Stomach (tissue), 9 donors: ENCODE measurements around the gene MATK. TPM values are rescaled to one million over a fixed set of nuclear protein-coding genes. Genes with fewer than 3 reads are reported as not detected.

Experiments used
- DNase-seq, 2 donors: peaks; one replicate each; pipeline versions ENCODE4 v3.0.0 to v3.0.0-alpha.2; 2013 to 2019
- H3K27ac ChIP-seq, 5 donors: fragments of 200-600 bp in 4 of 5; sonication (generic) in 4 of 5; one replicate each; pipeline ENCODE4 v1.5.1; 2013 to 2019; ENCODE audit warnings: mild to moderate bottlenecking in 1 of 5, moderate library complexity in 1 of 5
- H3K27me3 ChIP-seq, 3 donors: fragments of 200-600 bp; sonication (generic); one replicate each; pipeline ENCODE4 v1.5.1; 2017 to 2019; ENCODE audit warnings: mixed run types in 1 of 3
- H3K36me3 ChIP-seq, 4 donors: fragments of 200-600 bp; sonication (generic); 1 replicate in 3 of 4; 2 replicates in 1 of 4; pipeline ENCODE4 v1.5.1; 2016 to 2019
- H3K4me1 ChIP-seq, 4 donors: fragments of 200-600 bp; sonication (generic); one replicate each; pipeline ENCODE4 v1.5.1; 2016 to 2019
- H3K4me3 ChIP-seq, 4 donors: fragments of 200-600 bp; sonication (generic) in 3 of 4; one replicate each; pipeline ENCODE4 v1.5.1; 2016 to 2019; ENCODE audit warnings: mild to moderate bottlenecking in 1 of 4
- H3K9me3 ChIP-seq, 4 donors: fragments of 200-600 bp; sonication (generic); one replicate each; pipeline ENCODE4 v1.5.1; 2016 to 2019
- EP300 ChIP-seq: sonication (generic); formaldehyde crosslinking; IDR thresholded peaks from one replicate; pipeline ENCODE4 v1.6.1; 2017; ENCODE audit warnings: antibody characterized with exemption
- POLR2A ChIP-seq, 4 donors: fragments of 450-650 bp; IDR thresholded peaks; one replicate each; pipeline ENCODE4 v1.6.1; 2016; ENCODE audit warnings: antibody characterized with exemption in 4 of 4, control low read depth in 2 of 4, mild to moderate bottlenecking in 1 of 4, moderate library complexity in 1 of 4
- POLR2AphosphoS5 ChIP-seq, 3 donors: sonication (generic); formaldehyde crosslinking; IDR thresholded peaks; one replicate each; pipeline ENCODE4 v1.6.1; 2016; ENCODE audit warnings: antibody characterized with exemption in 3 of 3
- WGBS, 5 donors: extraction: QIAGEN DNeasy Blood & Tissue Kit in 3 of 5; methylation state at CpG; one replicate each; pipeline versions ENCODE4 v1.1.5 to v1.1.7; 2013 to 2018; 5-methylcytosine and 5-hydroxymethylcytosine counted together
- intact Hi-C: fragments of 100-400 bp; cut with DNase I; formaldehyde crosslinking; loops from one replicate; pipeline ENCODE4 v1.15.1; 2023; ENCODE audit warnings: low total_unique reads
- polyA plus RNA-seq, 3 donors: library from polyadenylated mRNA; stranded (reverse); fragments of 200-250 nt; gene quantifications; one replicate each; pipeline ENCODE4 v1.2.3, GENCODE V29; 2013
- total RNA-seq, 5 donors: library from RNA; depleted of rRNA; stranded (reverse); fragments of >200 nt; gene quantifications; one replicate each; pipeline versions ENCODE4 v1.1.0 to v1.2.3, GENCODE V29; 2014 to 2016
- TF ChIP-seq, protein P1 (sequence below), 7 experiments: fragments of 450-650 bp in 4 of 7; fragments of 200-600 bp in 3 of 7; sonication (generic) in 3 of 7; IDR thresholded peaks; one replicate each; pipeline ENCODE4 v1.5.1; 2016 to 2019; ENCODE audit warnings: antibody characterized with exemption in 7 of 7, control low read depth in 2 of 7, mild to moderate bottlenecking in 1 of 7
- donor health status: healthy with polysubstance abuse.
- donor health status: Bipolar disorder and iron deficiency.
- donor health status: healthy.

The MATK gene
- total and polyA plus RNA-seq, 8 donors, result 1.4 to 48.7 (median 3.4) TPM; not detected in 1

DNA sequence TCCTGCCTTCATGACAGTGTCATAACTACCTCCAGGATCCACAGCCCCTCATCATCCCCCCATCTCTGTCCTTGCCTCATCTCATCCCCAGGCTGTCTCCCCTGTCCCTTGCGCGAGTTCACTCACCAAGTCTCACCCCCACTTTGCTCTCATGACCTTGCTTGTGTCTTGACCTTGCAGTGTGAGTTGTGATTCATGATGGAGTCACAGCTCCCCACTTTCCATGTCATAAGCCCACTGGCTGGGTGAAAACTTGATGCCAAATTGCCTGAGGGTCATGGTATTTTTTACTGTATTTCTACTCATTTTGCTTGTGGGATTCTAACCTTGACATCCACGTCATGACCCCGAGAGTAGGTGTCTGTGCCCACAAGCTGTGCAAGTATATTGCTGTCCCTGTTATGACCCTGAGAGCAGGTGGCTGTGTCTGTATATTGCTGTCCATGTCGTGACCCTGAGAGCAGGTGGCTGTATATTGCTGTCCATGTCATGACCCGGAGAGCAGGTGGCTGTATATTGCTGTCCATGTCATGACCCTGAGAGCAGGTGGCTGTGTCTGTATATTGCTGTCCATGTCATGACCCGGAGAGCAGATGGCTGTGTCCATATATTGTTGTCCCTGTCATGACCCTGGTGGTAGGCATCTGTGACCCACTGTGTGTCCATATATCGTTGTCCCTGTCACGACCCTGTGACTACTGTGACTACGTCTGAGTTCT lies 48.5 kb downstream of the MATK start:
- 87 to 92% (median 87%) methylated on average over 10 of the region's 10 CpGs for WGBS, 5 donors
- no peak for TF ChIP-seq POLR2AphosphoS5 (IDR thresholded peaks at IDR 0.05)
- TF ChIP-seq POLR2A (IDR thresholded peaks at IDR 0.05), result no peak
- TF ChIP-seq EP300, result no peak
- TF ChIP-seq, protein P1, sequence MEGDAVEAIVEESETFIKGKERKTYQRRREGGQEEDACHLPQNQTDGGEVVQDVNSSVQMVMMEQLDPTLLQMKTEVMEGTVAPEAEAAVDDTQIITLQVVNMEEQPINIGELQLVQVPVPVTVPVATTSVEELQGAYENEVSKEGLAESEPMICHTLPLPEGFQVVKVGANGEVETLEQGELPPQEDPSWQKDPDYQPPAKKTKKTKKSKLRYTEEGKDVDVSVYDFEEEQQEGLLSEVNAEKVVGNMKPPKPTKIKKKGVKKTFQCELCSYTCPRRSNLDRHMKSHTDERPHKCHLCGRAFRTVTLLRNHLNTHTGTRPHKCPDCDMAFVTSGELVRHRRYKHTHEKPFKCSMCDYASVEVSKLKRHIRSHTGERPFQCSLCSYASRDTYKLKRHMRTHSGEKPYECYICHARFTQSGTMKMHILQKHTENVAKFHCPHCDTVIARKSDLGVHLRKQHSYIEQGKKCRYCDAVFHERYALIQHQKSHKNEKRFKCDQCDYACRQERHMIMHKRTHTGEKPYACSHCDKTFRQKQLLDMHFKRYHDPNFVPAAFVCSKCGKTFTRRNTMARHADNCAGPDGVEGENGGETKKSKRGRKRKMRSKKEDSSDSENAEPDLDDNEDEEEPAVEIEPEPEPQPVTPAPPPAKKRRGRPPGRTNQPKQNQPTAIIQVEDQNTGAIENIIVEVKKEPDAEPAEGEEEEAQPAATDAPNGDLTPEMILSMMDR (IDR thresholded peaks at IDR 0.05), result no peak
- DNase-seq, result no peak
- H3K27me3 ChIP-seq, result peaks cover 0 to 5% (median 0%) of the 10 kb centered on the region in 3 donors
- H3K4me1 ChIP-seq, result no peaks in the 10 kb centered on the region
- no peaks in the 10 kb centered on the region for H3K9me3 ChIP-seq
- intact Hi-C loops, result no loop called here
- no peak overlapping the region for H3K27ac ChIP-seq
- H3K4me3 ChIP-seq, result no peak overlapping the region
- peaks cover 4 to 96% (median 68%) of the 10 kb centered on the region in 4 donors for H3K36me3 ChIP-seq

DNA sequence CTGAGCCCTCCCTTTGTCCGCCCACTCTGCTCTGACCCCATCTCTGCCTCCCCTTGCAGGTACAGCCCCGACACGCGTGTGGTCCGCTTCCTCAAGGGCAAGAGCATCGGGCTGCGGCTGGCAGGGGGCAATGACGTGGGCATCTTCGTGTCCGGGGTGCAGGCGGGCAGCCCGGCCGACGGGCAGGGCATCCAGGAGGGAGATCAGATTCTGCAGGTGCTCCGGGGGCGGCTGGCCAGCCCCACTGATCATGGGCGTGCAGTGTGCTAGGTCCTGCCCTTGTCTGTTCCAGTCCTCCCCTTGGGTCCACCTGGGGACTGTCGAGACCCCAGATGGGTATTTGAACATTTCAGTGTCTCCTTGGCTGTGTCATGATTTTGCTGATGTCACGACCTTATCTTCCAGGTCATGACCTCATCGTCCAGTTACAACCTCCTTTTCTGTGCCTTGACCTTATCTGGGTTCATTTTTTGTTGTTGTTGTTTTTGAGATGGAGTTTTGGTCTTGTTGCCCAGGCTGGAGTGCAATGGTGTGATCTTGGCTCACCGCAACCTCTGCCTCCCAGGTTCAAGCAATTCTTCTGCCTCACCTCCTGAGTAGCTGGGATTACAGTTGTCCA lies 50.0 kb downstream of the MATK start:
- H3K27ac ChIP-seq, result no peak overlapping the region
- no peak for DNase-seq
- TF ChIP-seq POLR2AphosphoS5 (IDR thresholded peaks at IDR 0.05) (no peak), POLR2A (IDR thresholded peaks at IDR 0.05) (no peak), EP300 (no peak)
- TF ChIP-seq, protein P1 (IDR thresholded peaks at IDR 0.05), result no peak
- peaks cover 4 to 94% (median 66%) of the 10 kb centered on the region in 4 donors for H3K36me3 ChIP-seq
- no peaks in the 10 kb centered on the region for H3K4me1 ChIP-seq
- H3K4me3 ChIP-seq, result no peak overlapping the region
- WGBS, 5 donors, result 86 to 89% (median 87%) methylated on average over 20 to 21 of the region's 21 CpGs
- intact Hi-C loops, result no loop called here
- H3K9me3 ChIP-seq, result no peaks in the 10 kb centered on the region
- peaks cover 0 to 5% (median 0%) of the 10 kb centered on the region in 3 donors for H3K27me3 ChIP-seq

DNA sequence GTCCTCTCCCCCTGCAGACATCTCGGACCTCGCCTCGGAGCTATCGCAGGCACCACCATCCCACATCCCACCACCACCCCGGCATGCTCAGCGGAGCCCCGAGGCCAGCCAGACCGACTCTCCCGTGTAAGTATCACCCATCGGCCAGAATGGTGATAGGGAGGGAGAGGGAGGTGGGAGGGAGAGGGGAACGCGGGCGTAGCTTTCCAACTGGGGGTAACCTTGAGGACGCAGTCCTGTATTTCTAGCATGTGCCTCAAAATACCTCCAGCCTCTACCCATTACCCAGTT lies 51.9 kb downstream of the MATK start:
- Histone ChIP-seq H3K4me3 (no peak overlapping the region), H3K4me1 (no peaks in the 10 kb centered on the region), H3K27ac (no peak overlapping the region), H3K9me3 (no peaks in the 10 kb centered on the region), H3K27me3 (peaks cover 0 to 5% (median 0%) of the 10 kb centered on the region in 3 donors), H3K36me3 (peaks cover 4 to 89% (median 69%) of the 10 kb centered on the region in 4 donors)
- TF ChIP-seq POLR2A (IDR thresholded peaks at IDR 0.05) (no peak), EP300 (no peak)
- intact Hi-C loops, result no loop called here
- 91 to 95% (median 94%) methylated on average over 8 to 14 of the region's 14 CpGs for WGBS, 5 donors
- DNase-seq, result no peak

DNA sequence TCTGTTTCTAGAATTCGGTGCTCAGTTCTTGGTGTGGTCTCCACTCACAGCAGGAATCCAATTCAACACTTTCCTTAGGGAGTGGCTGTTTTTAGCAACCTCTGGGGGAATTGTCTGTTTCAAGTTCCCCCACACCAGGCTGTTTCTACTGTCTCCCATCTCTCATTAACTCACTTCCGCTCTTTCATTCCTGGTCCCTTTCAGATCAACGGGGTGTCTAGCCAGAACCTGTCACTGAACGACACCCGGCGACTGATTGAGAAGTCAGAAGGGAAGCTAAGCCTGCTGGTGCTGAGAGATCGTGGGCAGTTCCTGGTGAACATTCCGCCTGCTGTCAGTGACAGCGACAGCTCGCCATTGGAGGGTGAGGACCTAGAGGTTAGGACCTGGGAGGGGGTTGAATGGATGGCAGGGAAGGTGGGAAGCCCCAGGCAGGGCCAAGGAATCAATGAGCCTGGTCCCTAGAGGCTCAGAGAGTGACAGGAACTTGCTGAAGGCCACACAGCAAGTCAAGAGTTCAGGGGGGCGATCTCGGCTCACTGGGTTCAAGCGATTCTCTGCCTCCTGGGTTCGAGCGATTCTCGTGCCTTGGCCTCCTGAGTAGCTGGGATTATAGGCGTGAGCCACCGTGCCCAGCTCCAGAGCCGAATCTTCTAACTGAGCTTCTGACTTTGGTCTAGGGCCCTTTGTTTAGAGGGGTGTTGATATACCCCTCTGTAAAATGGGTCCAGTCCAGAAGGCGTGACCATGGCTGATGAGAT lies 52.5 kb downstream of the MATK start:
- DNase-seq, result no peak
- H3K27ac ChIP-seq, result no peak overlapping the region

More for the DNA sequence above, 52.5 kb downstream of the MATK start:
- Histone ChIP-seq H3K4me1 (peaks cover 0 to 2% (median under 1%) of the 10 kb centered on the region in 4 donors), H3K36me3 (peaks cover 4 to 84% (median 64%) of the 10 kb centered on the region in 4 donors), H3K27me3 (peaks cover 0 to 5% (median 0%) of the 10 kb centered on the region in 3 donors), H3K9me3 (no peaks in the 10 kb centered on the region), H3K4me3 (no peak overlapping the region)
- 83 to 89% (median 88%) methylated on average over 18 to 20 of the region's 20 CpGs for WGBS, 5 donors
- intact Hi-C loops, result no loop called here
- TF ChIP-seq, protein P1 (IDR thresholded peaks at IDR 0.05), result no peak
- no peak for TF ChIP-seq POLR2AphosphoS5 (IDR thresholded peaks at IDR 0.05)
- no peak for TF ChIP-seq POLR2A (IDR thresholded peaks at IDR 0.05)
- TF ChIP-seq EP300, result no peak
